GM21390 (cell line): ENCODE data around the gene BOD1.

Experiments
- ATAC-seq: cut with Tn5 transposase; IDR thresholded peaks from one replicate; pipeline ENCODE4 v1.9.1; 2021; ENCODE audit not compliant: unreplicated experiment

Gene BOD1

GRCh38 chr5:173642191-173642816, 25.9 kb upstream of the BOD1 start:
- no peak for ATAC-seq

- ATAC-seq: no peak
Observed at GRCh38 chr5:173640156-173640804, 23.8 kb upstream of the BOD1 start.

- no peak for ATAC-seq
Observed at GRCh38 chr5:173638126-173639040, 21.9 kb upstream of the BOD1 start.

- no peak for ATAC-seq
Observed at GRCh38 chr5:173637340-173637739, 20.9 kb upstream of the BOD1 start.

GRCh38 chr5:173634465-173634983, 18.1 kb upstream of the BOD1 start:
- no peak for ATAC-seq

- no peak for ATAC-seq
Observed at GRCh38 chr5:173633304-173633703, 16.9 kb upstream of the BOD1 start.

- ATAC-seq: no peak
Observed at GRCh38 chr5:173631478-173631877, 15.0 kb upstream of the BOD1 start.

GRCh38 chr5:173630724-173631365, 14.4 kb upstream of the BOD1 start:
- ATAC-seq: no peak

- ATAC-seq: peak; percentile 48
Observed at GRCh38 chr5:173629628-173630027, 13.2 kb upstream of the BOD1 start.

- ATAC-seq: no peak
Observed at GRCh38 chr5:173628501-173628900, 12.1 kb upstream of the BOD1 start.

GRCh38 chr5:173627860-173628392, 11.5 kb upstream of the BOD1 start:
- ATAC-seq: no peak

GRCh38 chr5:173627271-173627670, 10.8 kb upstream of the BOD1 start:
- ATAC-seq: no peak

- no peak for ATAC-seq
Observed at GRCh38 chr5:173626505-173626820, 10.0 kb upstream of the BOD1 start.

GRCh38 chr5:173625673-173626504, 9.4 kb upstream of the BOD1 start:
- ATAC-seq: peak; percentile 55

GRCh38 chr5:173625261-173625660, 8.8 kb upstream of the BOD1 start:
- ATAC-seq: no peak

GRCh38 chr5:173624282-173624681, 7.8 kb upstream of the BOD1 start:
- ATAC-seq: no peak

- ATAC-seq: no peak
Observed at GRCh38 chr5:173623789-173624188, 7.3 kb upstream of the BOD1 start.

GRCh38 chr5:173623296-173623771, 6.9 kb upstream of the BOD1 start:
- ATAC-seq: no peak

GRCh38 chr5:173622183-173623047, 6.0 kb upstream of the BOD1 start:
- ATAC-seq: no peak
